GM12872 (cell line): ENCODE data around the gene ZNF2.
A peak's percentile ranks its signal among the peaks of the same experiment; 100 is the strongest.

Experiments
- TF ChIP-seq, protein P1 (sequence below): IDR thresholded peaks from 3 replicates; pipeline ENCODE4 v1.5.1; 2011; ENCODE audit warnings: low read depth, mild to moderate bottlenecking, low read length, moderate library complexity; ENCODE audit not compliant: insufficient read depth

Gene ZNF2

DNA sequence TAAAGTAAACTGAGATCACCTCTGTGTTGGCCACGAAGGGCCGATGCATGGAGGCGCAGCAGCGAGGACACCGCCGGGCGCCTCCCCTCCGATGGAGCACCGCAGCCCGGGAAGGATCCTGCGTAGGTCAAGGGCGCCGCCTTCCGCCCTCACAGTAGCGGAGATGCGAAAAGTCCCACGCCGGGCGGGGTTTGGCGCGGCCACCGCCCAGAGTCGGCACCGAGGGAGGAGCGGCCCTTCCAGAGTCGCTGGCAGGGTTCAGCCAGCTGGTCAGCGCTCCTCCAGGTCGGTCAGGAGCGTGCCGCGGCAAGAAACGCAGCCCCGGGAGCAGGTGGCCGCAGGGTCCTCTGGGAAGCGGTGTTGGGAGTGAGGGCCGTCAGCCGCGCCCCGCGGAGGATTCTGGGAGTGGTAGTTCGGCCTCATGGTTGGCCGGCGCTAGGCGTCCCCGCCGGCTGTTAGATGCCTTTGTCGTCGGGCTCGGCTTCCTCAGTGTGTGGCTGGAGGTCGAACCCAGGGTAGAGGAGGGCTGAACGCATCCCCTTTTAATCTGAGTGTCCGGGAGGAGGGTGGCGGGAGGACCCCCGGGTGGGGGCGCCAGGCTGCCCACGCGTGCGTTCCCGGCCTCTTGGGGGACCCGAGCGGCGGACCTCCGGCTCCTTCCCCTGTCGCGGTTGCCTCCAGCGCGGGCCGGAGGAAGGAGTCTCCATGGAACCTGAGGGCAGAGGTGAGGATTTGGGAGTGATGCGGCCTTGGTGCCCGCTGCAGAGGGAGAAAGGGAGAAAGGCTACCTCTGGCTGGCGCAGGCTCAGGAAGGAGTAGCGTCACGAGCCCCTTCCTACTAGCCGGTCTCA, 41.7 kb downstream of the ZNF2 start, which contains the start of gene ZNF892:
Gene ZNF892, plus strand, starts transcription at position 411 of the 851 bp plus-strand sequence. Its CDS starts 295 bp downstream, at position 706.
- TF ChIP-seq, protein P1, sequence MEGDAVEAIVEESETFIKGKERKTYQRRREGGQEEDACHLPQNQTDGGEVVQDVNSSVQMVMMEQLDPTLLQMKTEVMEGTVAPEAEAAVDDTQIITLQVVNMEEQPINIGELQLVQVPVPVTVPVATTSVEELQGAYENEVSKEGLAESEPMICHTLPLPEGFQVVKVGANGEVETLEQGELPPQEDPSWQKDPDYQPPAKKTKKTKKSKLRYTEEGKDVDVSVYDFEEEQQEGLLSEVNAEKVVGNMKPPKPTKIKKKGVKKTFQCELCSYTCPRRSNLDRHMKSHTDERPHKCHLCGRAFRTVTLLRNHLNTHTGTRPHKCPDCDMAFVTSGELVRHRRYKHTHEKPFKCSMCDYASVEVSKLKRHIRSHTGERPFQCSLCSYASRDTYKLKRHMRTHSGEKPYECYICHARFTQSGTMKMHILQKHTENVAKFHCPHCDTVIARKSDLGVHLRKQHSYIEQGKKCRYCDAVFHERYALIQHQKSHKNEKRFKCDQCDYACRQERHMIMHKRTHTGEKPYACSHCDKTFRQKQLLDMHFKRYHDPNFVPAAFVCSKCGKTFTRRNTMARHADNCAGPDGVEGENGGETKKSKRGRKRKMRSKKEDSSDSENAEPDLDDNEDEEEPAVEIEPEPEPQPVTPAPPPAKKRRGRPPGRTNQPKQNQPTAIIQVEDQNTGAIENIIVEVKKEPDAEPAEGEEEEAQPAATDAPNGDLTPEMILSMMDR = peak; percentile 40

DNA sequence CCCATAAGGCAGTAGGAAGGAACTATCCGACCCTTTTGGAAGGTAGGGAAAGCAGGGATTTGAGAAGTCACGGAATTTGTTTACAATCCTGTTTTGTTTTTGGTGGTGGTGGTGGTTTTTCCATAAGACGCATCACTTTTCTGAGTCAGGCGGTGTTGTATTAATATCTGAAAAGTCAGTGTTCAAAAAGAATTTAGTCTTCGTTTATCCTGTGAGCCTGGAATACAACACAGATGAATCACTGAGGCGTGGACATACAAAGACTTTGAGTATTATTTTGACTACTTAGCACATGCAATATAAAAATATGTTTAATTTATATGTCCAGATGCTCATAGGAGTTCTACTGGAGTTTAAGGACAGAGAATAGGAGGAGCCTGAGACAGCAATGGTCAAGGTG, 42.5 kb downstream of the ZNF2 start:
- TF ChIP-seq, protein P1 = no peak

DNA sequence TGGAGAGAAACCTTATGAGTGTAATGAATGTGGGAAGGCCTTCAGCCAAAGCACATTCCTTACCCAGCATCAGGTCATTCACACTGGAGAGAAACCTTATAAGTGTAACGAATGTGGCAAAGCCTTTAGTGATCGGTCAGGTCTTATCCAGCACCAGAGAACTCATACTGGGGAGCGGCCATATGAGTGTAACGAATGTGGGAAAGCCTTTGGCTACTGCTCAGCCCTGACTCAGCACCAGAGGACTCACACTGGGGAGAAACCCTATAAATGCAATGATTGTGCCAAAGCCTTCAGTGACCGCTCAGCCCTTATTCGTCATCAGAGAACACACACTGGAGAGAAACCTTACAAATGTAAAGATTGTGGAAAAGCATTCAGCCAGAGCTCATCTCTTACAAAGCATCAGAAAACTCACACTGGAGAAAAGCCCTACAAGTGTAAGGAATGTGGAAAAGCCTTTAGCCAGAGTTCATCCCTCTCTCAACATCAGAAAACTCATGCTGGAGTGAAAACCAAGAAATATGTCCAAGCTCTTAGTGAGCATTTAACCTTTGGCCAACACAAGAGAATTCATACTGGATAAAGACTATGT, 49.5 kb downstream of the ZNF2 start:
- TF ChIP-seq, protein P1 = no peak

DNA sequence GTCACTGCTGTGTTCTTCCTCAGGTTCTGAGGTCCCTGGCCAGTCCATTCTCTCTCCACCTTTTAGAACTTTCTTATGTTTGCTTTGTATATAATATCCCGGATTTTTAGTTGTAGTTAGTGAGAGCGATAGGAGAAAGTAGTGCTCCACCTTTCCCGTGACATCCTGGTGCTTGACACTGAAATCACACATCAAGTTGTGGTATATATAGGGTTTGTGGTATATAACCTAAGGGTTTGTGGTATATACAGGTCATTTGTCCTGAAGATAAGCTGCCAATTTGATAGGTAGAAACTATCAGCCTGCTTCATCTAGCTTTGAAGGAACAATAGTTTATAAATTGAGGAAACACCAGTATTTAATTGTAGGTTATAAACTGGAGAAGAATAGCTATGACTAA, 54.8 kb downstream of the ZNF2 start:
- TF ChIP-seq, protein P1 = no peak

DNA sequence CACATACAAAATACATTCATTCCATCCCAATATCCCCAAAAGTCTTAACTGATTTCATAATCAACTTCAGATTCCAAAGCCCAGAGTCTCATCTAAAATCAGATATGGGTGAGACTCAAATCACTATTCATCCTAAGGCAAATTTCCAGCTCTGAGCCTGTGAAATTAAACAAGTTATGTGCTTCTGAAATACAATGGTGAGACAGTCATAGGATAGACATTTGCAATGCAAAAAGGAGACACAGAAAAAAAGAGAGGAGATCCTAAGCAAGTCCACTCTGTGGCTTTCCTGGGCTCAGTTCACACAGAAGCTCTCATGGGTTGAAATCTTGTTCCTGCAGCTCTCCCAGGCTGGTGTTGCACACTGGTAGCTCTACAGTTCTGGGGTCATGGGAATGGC, 60.0 kb downstream of the ZNF2 start:
- TF ChIP-seq, protein P1 = no peak

DNA sequence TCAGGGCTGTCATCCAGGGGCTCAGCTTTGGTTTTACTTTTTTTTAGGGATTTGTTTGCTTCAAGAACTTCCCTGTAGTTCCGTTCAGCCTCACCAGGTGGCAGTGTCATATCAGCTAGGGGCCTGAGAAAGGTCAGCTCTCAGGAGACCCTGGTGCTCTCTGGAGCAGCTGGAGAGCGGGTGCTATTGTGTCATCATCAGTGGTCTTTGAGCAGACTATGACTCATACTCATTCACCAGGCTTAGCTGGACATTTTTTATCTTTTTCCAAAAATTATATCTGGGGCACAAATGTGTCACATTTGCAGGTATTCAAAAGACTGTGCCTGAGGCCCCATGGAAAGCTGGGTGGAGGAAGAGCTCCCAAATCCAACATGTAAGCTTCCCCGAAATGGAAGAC, 66.1 kb downstream of the ZNF2 start:
- TF ChIP-seq, protein P1 = peak; percentile 80

DNA sequence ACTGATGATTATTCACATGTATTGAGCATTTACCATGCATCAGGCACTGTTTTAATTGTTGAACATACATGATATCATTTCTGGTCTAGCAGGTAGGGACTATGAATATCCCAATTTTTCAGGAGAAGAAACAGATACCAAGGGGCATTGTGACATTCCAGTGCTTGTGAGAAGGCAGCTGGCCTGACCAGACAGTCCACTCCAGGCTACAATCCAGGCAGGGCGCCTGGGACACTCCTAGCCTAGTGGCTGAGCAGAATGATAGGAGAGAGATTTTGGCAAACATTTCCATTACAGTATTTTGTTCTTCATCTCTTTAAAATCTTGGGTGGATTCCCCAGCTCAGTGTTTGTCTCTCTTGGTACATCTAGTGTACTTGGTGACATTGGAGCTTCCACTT, 66.6 kb downstream of the ZNF2 start:
- TF ChIP-seq, protein P1 = no peak
